SIG-M5 treated with dmso at 0.1 percent for 504 hours (cell line): ENCODE results near the gene INSM1.

Source experiments
- DNase-seq: peaks from one replicate; lab custom pipeline; 2025; ENCODE audit not compliant: unreplicated experiment; lab: John Stamatoyannopoulos, UW

INSM1 gene

GRCh38 chr20:20360464-20360863 lies 7.4 kb upstream of the INSM1 start:
- peak; percentile 69 for DNase-seq

GRCh38 chr20:20362774-20363433 lies 5.0 kb upstream of the INSM1 start:
- no peak for DNase-seq

GRCh38 chr20:20363434-20363798 lies 4.5 kb upstream of the INSM1 start:
- no peak for DNase-seq

- DNase-seq: no peak
These were observed 3.9 kb upstream of the INSM1 start for GRCh38 chr20:20363799-20364592.

- no peak for DNase-seq
These were observed 3.1 kb upstream of the INSM1 start for GRCh38 chr20:20364593-20365479.

- no peak for DNase-seq
These were observed 2.3 kb upstream of the INSM1 start for GRCh38 chr20:20365480-20366161.

- DNase-seq: no peak
These were observed 1.4 kb upstream of the INSM1 start for GRCh38 chr20:20366551-20366875.

GRCh38 chr20:20366876-20367574 lies 879 bp upstream of the INSM1 start:
- no peak for DNase-seq

GRCh38 chr20:20368418-20369249 lies 730 bp downstream of the INSM1 start:
- no peak for DNase-seq

- no peak for DNase-seq
These were observed 1.6 kb downstream of the INSM1 start for GRCh38 chr20:20369250-20370093.

GRCh38 chr20:20370094-20370575 lies 2.2 kb downstream of the INSM1 start:
- DNase-seq: peak; percentile 19

GRCh38 chr20:20371083-20371482 lies 3.2 kb downstream of the INSM1 start:
- no peak for DNase-seq

GRCh38 chr20:20371681-20372080 lies 3.8 kb downstream of the INSM1 start:
- DNase-seq: no peak

GRCh38 chr20:20373091-20373571 lies 5.2 kb downstream of the INSM1 start:
- no peak for DNase-seq

GRCh38 chr20:20375862-20376261 lies 8.0 kb downstream of the INSM1 start:
- DNase-seq: no peak

GRCh38 chr20:20386192-20386591 lies 18.3 kb downstream of the INSM1 start:
- DNase-seq: no peak

- DNase-seq: no peak
These were observed 22.5 kb downstream of the INSM1 start for GRCh38 chr20:20390393-20390792.

GRCh38 chr20:20391115-20391514 lies 23.2 kb downstream of the INSM1 start:
- no peak for DNase-seq

- DNase-seq: no peak
These were observed 23.9 kb downstream of the INSM1 start for GRCh38 chr20:20391766-20392165.
